Bronchial epithelial cell (primary cell): ENCODE measurements around the gene GLB1L. TPM values are rescaled to one million over a fixed set of nuclear protein-coding genes. Genes with fewer than 3 reads are reported as not detected.

Experiments
- DNase-seq: peaks from one replicate; pipeline ENCODE4 v3.0.0-alpha.2; 2010; ENCODE audit warnings: low read depth
- FAIRE-seq: peaks from 2 replicates; lab custom pipeline; 2011; peaks lifted over from hg19 to GRCh38; lab: Jason Lieb, UNC
- H3K27me3 ChIP-seq: 2 replicates; pipeline ENCODE4 v1.5.1; 2011; ENCODE audit warnings: low read length; ENCODE audit not compliant: control insufficient read depth, insufficient read depth
- H3K36me3 ChIP-seq: 2 replicates; pipeline ENCODE4 v1.5.1; 2011; ENCODE audit warnings: low read length; ENCODE audit not compliant: control insufficient read depth, insufficient read depth
- H3K4me3 ChIP-seq: 2 replicates; pipeline ENCODE4 v1.5.1; 2011; ENCODE audit warnings: mild to moderate bottlenecking, low read depth, low read length, control low read depth
- CTCF ChIP-seq: IDR thresholded peaks from 2 replicates; pipeline ENCODE4 v1.5.1; 2011; ENCODE audit warnings: mild to moderate bottlenecking, moderate library complexity, low read length, control low read depth, inconsistent platforms; ENCODE audit not compliant: insufficient read depth, severe bottlenecking
- total RNA-seq: library from RNA; depleted of rRNA; stranded (reverse); fragments of >200 nt; gene quantifications from 2 replicates; pipeline ENCODE4 v1.2.1, GENCODE V29; 2014

Gene GLB1L
- total RNA-seq, 1 donor from 2014 or later = 3.7 TPM

GRCh38 chr2:219252900-219253752 is 7.9 kb upstream of the GLB1L start, which contains the start of gene TUBA4B:
Gene TUBA4B (plus strand): TSS chr2:219253243. CDS start chr2:219253408, 165 bp downstream.
- H3K27me3 ChIP-seq = no peaks in the 10 kb centered on the region
- no peak for TF ChIP-seq CTCF
- H3K4me3 ChIP-seq = peak within 1 kb of the TSS; percentile 93
- FAIRE-seq (no peak), DNase-seq (peak; percentile 46)
- peaks cover 21% of the 10 kb centered on the region for H3K36me3 ChIP-seq

GRCh38 chr2:219252570-219252899 is 7.3 kb upstream of the GLB1L start:
- Histone ChIP-seq H3K4me3 (peak overlapping the region; percentile 93), H3K27me3 (no peaks in the 10 kb centered on the region), H3K36me3 (peaks cover 23% of the 10 kb centered on the region)
- TF ChIP-seq CTCF = no peak
- DNase-seq (no peak), FAIRE-seq (no peak)

DNA sequence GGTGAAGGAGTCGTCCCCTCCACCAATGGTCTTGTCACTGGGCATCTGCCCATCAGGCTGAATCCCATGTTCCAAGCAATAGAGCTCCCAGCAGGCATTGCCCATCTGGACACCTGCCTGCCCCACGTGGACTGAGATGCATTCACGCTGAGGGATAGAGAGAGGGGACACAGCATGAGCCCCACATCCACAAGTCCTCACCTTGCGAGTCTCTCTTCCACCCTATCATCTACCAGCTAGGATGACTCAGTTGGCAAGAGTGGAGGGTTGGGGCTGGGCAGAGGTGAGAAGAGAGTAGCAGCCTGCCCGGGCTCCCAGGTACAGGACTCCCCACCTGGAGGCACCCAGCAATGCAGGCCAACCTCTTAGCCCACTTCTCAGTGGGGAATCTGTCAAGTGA is 6.8 kb upstream of the GLB1L start:
- DNase-seq = peak; percentile 75

DNA sequence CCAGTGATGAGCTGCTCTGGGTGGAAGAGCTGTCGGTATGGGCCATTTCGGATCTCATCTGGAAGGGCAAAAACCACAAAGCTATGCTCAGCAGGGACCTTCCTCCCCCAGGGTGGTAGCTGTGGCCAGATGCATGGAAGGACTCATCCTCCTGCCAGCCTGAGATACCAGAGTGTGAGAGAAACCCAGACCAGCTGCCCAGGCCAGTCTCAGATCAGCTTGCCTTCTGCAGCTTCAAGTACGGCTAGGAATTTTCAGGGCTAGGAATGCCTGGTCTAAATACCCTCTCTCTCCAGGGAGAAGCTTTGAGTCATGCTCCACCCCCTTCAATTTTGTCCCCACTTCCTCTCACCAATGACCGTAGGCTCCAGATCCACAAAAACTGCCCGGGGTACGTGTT is 6.4 kb upstream of the GLB1L start:
- DNase-seq = no peak
- FAIRE-seq = no peak
- Histone ChIP-seq H3K36me3 (peaks cover 23% of the 10 kb centered on the region), H3K27me3 (no peaks in the 10 kb centered on the region), H3K4me3 (peak overlapping the region; percentile 93)
- TF ChIP-seq CTCF = no peak

More for the DNA sequence above, 6.8 kb upstream of the GLB1L start:
- no peaks in the 10 kb centered on the region for H3K27me3 ChIP-seq
- TF ChIP-seq CTCF = peak; percentile 18
- H3K4me3 ChIP-seq = peak overlapping the region; percentile 93
- peaks cover 23% of the 10 kb centered on the region for H3K36me3 ChIP-seq
- FAIRE-seq = no peak

DNA sequence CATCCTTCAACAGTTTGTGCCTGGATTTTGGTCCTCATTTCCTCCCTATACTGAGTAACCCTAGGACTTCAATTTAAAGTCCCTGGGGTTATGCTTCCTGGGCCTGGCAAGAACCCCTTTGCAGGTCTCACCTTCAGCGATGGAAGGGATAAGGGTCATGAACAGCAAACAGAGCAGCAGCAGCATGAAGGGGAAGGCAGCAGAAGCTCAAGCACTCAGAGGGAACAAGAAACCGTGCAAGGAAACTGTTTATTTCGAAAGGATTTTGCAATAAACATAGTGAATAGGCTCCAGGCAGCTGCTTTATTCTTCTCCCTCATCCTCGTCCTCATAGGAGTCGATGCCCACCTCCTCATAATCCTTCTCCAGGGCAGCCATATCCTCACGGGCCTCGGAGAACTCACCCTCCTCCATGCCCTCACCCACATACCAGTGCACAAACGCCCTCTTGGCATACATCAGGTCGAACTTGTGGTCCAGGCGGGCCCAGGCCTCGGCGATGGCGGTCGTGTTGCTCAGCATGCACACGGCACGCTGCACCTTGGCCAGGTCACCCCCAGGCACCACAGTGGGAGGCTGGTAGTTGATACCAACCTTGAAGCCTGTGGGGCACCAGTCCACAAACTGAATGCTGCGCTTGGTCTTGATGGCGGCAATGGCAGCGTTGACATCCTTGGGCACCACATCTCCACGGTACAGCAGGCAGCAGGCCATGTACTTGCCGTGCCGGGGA is 5.0 kb upstream of the GLB1L start:
- FAIRE-seq = no peak
- Histone ChIP-seq H3K4me3 (peak overlapping the region; percentile 12), H3K36me3 (peaks cover 23% of the 10 kb centered on the region), H3K27me3 (no peaks in the 10 kb centered on the region)
- DNase-seq = no peak
- TF ChIP-seq CTCF = no peak
